Fibroblast of skin of right quadriceps (primary cell): ENCODE results near the gene MRPL27.

ENCODE experiments used
- DNase-seq: peaks from one replicate; pipeline ENCODE4 v3.0.0-alpha.2; 2013

MRPL27 gene

DNA sequence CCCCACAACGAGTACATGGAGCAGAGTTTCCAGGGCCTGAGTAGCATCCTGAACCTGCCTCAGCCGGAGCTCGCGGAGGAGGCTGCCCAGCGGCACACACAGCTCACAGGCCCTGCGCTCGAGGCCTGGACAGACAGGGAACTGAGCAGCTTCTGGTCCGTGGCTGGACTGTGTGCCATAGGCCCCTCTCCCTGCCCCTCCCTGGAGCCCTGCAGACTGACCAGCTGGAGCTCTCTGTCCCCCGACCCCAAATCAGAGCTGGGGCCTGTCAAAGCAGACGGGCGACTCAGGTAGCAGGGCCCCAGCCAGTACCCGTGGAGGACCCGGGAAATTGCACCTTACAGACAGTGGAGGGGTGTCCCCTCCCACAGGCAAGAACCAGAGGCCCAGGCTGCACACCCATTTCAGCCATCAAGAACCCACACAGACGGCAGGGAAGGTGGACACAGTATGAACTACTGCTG is 13.0 kb downstream of the MRPL27 start:
- DNase-seq = no peak

DNA sequence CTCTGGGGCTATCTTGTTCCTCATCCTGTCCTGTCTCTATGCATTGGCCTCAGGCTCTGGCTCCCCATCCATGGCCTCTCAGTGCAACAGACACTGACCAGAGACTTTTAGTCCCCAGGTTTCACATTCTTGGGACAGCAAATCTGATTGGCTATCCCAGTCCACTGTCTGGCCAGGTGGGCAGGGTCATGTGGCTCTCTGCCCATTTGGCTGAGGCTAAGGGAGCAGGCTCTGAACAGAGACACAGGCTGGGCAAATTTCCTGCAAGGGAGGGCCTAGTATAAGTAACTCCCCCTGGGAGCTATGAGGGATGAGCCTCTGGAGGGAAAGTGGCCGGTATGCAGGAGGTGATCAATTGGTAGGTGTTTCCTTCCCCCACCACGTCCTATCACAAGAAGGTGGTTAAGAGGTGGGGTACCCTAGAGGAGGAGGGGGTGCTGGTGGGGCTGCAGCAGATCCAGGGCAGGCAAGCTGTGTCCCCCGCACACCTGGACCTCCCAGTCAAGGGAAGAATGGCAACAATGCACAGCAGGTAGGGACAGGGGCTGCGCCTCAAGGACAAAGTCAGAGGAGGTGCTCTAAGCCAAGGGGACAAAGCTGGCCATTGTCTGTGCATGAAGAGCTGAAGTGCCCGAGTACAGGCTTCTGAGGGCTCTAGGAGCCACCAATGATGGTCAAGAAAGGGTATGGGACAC is 13.8 kb downstream of the MRPL27 start:
- DNase-seq = no peak

DNA sequence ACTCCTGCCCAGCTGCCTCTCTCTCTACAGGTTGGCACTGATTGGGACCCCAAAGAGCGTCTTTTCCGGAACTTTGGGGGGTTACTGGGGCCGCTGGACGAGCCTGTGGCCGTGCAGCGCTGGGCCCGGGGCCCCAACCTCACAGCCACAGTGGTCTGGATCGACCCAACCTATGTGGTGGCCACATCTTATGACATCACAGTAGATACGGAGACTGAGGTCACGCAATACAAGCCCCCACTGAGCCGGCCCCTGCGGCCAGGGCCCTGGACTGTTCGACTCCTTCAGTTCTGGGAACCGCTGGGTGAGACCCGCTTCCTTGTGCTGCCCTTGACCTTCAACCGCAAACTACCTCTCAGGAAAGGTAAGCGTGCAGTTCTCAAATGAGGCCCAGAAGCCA is 14.8 kb downstream of the MRPL27 start:
- no peak for DNase-seq

DNA sequence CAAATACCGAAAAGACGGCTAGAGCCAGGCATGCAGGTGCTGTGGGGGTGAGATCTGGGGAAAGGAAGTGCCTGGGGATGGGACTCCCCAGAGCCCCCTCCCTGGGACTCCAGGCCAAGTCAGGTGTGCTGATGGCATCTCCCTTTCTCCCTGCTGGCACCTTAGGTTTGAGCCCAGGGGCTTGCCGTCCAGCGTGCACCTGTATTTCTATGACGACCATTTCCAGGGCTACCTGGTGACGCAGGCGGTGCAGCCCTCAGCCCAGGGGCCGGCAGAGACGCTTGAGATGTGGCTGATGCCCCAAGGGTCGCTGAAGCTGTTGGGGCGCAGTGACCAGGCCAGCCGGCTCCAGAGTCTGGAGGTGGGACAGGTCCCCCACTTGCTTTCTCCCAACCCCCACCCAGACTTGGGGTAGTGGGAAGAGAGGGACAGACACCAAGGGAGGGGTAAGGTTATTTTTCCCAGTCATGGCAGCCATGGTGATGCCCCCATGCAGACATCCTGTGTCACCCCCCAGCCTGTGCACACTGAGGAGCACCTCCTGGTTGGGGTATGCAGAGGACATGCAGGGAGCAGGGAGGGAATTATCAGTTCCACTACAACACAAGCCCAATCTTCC is 16.0 kb downstream of the MRPL27 start:
- no peak for DNase-seq

GRCh38 chr17:50356418-50356817 is 16.6 kb downstream of the MRPL27 start:
- no peak for DNase-seq

- DNase-seq = no peak
These were observed 17.2 kb downstream of the MRPL27 start for GRCh38 chr17:50355701-50356341.

DNA sequence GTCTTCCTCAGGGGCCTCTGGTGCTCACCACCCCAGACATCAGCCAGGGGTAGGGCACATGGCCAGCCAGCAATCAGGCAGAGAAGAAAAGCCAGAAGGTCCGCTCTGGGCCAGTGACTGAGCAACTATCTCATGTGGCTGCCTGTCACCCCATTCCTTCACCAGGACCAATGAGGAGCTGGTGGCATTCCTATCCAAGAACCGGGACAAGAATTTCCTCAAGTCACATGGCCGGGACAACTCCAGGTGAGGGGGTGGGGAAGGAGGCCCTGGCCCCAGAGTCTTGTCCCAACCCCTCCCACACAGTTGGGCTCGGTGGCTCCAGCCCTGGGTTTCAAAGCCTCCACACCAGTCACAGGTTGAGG is 17.7 kb downstream of the MRPL27 start:
- no peak for DNase-seq

GRCh38 chr17:50354776-50355175 is 18.2 kb downstream of the MRPL27 start:
- no peak for DNase-seq

DNA sequence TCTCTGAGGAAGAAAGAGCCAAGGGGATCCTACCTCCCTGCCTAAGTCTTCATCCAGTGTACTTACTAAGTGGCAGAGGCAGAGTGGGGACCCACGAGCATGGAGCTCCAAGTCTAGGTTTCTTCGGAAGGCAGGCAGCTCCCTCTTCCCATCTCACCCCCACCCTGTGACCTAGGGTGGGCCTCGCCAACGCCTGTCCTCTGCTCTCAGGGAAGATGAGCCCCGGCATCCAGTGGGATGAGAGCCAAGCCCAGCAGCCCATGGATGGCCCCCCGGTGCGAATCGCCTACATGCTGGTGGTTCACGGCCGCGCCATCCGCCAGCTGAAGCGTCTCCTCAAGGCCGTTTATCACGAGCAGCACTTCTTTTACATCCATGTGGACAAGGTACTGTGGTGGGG is 18.8 kb downstream of the MRPL27 start:
- DNase-seq = no peak

DNA sequence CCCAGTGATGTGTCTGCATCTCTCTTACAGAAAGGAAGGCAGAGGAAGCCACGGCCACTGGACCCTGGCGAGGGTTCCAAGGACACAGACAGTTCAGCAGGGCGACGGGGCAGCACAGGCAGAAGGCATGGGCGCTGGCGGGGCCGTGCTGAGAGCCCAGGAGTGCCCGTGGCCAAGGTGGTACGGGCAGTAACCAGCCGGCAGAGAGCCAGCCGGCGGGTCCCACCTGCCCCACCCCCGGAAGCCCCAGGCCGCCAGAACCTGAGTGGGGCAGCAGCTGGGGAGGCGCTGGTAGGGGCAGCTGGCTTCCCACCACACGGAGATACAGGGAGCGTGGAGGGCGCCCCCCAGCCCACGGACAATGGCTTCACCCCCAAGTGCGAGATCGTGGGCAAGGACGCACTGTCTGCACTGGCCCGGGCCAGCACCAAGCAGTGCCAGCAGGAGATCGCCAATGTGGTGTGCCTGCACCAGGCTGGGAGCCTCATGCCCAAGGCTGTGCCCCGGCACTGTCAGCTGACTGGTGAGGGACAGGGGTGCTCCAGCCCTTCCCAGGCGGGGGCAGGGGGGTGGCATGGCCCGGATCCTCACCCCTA is 19.3 kb downstream of the MRPL27 start:
- DNase-seq = no peak

- DNase-seq = no peak
These were observed 20.0 kb downstream of the MRPL27 start for GRCh38 chr17:50352693-50353599.

DNA sequence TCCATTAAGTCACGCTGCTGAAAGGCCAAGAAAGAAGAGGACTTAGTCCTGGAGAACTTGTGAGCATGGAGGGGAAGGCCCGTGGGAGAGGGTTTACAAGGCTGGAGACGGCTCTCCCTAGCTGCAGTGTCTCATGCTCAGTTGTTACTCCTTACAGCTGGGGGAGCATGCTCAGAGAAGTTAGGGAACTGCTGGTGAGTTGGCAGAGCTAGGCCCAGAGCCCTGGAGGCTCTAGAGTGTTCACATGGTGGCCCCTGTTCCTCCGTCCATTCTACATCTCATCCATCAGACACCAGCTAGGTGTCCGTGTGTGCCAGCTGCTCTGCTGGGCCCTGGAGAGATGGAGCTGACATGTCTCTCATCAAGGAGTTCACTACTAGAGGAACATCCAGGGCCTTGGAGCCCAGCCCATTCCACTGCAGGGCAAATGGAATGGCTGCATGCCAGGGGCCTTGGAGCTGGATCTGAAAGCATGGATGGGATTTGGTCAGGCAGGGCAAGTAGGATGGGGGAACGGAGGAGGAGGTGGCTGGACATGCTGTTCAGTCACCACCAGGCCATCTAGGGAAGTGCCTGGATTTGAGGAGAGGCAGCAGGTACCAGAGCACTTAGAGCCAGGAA is 20.8 kb downstream of the MRPL27 start:
- DNase-seq = no peak

GRCh38 chr17:50350733-50351132 is 22.3 kb downstream of the MRPL27 start:
- no peak for DNase-seq

DNA sequence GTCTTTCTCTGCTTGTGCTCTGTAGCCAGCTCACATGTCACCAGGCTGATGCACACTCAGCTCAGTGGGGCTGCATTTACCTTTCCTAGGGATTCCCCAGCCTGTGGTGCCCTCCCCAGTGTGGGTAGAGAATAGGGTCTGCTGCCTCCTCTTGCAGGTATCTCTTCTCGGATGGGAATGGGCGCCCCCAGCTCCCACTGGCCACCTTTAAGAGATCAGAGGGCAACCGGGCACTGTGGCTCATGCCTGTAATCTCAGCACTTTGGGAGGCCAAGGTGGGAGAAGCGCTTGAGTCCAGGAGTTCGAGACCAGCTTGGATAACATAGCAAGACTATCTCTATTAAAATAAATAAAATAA is 23.8 kb downstream of the MRPL27 start:
- DNase-seq = no peak

- DNase-seq = peak; percentile 50
These were observed 24.3 kb downstream of the MRPL27 start for GRCh38 chr17:50348522-50349242.

DNA sequence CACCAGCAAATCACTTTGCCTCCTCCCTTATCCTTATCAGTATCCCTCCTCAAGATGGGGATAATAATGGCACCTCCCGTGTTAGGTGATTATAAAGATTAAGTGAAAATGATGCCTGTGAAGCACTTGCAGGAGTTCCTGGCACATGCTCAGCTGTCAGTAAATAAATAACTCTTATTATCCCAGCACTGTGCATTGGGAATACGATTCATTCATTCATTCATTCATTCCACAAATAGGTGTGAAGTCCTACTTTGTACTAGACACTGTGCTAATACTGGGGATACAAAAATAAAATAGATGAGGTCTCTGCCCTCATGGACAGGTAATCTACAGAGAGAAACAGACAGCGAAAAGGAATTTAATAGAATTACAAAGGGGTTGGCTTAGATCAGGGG is 25.1 kb downstream of the MRPL27 start:
- DNase-seq = no peak

DNA sequence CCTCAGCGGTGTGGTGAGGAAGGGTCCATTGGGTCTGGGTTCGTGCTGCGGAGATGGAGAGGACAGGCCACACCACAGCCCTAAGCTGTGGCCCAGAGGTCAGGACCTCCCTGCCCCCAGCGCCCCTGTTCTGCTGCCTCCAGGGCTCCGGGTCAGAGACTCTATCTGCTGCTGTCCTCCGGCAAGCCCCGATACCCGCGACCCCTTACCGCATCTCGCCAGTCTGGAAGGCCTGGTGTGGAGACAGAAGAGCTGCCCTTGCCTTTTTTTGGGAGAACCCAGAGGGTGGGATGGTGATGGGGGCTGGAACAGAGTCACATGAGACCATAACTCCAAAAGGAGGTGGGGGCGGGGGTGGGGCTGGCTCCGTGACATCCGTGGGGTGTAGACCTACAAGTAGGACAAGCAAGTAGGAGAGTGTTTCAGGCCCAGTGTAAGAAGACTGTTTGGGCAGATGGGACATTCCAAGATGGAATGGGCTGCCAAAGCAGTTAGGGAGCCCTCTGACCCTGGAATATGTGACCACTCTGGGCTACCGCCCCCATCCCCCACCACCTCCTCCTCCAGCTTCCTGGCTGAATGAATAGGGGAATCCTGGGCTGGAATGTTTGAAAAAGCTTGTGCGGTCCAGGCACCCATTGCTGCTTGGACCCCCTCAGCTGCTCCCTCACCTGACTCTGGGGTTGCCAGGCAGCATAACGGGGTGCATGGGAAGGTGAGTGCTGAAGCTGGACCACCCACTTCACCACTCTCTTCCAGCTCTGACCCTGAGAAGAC is 25.7 kb downstream of the MRPL27 start:
- DNase-seq = no peak

DNA sequence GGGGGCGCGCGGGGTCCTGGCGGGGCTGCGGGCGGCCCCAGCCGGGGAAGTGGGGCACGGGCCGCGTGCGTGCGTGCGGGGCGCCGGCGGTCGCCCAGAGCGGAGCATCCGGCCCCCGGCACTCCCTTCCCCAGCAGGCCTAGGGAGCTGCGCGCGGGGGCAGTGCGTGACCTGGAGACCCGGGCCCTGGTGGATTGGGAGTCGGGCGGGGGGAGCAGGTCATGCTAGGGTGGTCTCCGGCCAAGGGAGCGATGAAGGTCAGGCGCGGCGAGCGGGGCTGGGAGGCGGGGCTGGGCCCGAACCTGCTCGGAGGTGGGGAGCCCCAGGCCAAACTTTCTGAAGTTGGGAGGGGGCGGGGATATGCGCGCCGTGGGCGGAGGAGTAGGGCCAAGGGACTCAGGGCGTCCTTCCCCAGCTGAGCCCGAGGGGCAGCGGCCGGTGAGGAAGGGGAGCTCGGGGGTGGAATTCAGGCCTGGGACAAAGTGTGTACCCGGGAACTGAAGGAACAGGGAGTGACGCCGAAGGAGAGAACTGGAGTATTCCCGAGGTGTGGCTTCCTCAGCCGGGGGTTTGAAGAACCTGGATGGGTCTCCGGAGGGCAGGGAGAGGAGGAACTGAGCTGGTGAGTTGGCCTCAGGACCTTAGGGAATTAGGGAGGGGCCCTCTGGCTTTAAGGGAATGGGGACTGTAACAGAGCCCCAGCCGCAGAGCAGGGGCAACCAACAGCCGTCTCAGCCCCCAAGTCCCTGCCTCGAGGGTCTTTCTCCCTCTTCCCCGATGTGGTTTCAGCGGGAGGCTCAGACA is 26.5 kb downstream of the MRPL27 start:
- DNase-seq = no peak

- DNase-seq = peak; percentile 89
These were observed 27.3 kb downstream of the MRPL27 start, which contains the start of gene XYLT2 for GRCh38 chr17:50345432-50346312. Gene XYLT2 (plus strand): TSS chr17:50346126. CDS start chr17:50346141, 15 bp downstream.
